NB4 (cell line): Measurements from ENCODE around the gene PDCD11.

Source experiments
- DNase-seq: peaks from one replicate; pipeline ENCODE4 v3.0.0; 2010; ENCODE audit warnings: low read depth
- H3K4me3 ChIP-seq: one replicate; pipeline ENCODE4 v1.5.1; 2011; ENCODE audit warnings: mild to moderate bottlenecking, low read depth, low read length, moderate library complexity
- CTCF ChIP-seq: IDR thresholded peaks from one replicate; pipeline ENCODE4 v1.5.1; 2012; ENCODE audit warnings: low read depth, low read length
- MYC ChIP-seq: IDR thresholded peaks from 2 replicates; pipeline ENCODE4 v1.6.1; 2011; ENCODE audit warnings: low read depth, low read length
- POLR2A ChIP-seq: IDR thresholded peaks from 2 replicates; pipeline ENCODE4 v1.6.1; 2011; ENCODE audit warnings: mild to moderate bottlenecking; ENCODE audit not compliant: insufficient read length; ENCODE audit errors: extremely low read depth
- TF ChIP-seq, protein P1 (sequence below): IDR thresholded peaks from 2 replicates; pipeline ENCODE4 v1.6.1; 2011; ENCODE audit warnings: low read depth, low read length

PDCD11 gene

DNA sequence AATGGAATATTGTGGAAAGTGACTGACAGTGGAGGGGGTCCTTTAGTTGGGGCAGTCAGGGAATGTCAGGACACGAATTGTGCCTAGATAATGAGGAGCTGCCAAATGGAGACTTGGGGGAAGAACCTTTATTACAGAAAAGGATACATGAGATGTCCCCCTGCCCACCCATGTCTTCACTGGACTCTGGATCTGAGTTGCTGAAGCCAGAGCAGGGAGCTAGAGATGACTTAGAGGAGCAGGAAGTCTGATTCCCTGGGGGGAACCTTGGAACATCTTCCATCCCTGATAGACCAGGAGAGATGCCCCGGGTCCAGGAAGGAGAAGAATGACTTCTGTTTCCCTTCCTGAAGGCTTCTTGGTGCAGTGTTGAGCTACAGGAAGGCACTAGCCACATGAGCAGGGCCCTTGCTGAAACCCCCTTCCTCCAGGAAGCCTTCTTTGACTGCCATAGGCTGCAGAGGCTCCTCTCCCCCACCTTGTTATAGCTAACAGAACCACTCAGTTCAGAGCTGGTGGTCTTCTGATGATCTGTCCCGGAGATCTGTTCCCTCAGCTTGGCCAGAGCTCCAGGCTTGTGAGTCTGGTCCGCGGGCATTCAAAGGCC is 96.3 kb downstream of the PDCD11 start:
- DNase-seq: no peak
- TF ChIP-seq POLR2A (no peak), MYC (no peak), CTCF (no peak)
- TF ChIP-seq, protein P1, sequence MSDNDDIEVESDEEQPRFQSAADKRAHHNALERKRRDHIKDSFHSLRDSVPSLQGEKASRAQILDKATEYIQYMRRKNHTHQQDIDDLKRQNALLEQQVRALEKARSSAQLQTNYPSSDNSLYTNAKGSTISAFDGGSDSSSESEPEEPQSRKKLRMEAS: no peak
- H3K4me3 ChIP-seq: no peak overlapping the region

- H3K4me3 ChIP-seq: no peak within 1 kb of the TSS
- no peak for DNase-seq
- TF ChIP-seq POLR2A (no peak), CTCF (no peak), MYC (no peak)
- TF ChIP-seq, protein P1: no peak
Measured at GRCh38 chr10:103493362-103493915, 97.0 kb downstream of the PDCD11 start, which contains the start of gene NEURL1. Gene NEURL1, plus strand, starts transcription at chr10:103493705. Its CDS starts 683 bp downstream, at chr10:103494388.

DNA sequence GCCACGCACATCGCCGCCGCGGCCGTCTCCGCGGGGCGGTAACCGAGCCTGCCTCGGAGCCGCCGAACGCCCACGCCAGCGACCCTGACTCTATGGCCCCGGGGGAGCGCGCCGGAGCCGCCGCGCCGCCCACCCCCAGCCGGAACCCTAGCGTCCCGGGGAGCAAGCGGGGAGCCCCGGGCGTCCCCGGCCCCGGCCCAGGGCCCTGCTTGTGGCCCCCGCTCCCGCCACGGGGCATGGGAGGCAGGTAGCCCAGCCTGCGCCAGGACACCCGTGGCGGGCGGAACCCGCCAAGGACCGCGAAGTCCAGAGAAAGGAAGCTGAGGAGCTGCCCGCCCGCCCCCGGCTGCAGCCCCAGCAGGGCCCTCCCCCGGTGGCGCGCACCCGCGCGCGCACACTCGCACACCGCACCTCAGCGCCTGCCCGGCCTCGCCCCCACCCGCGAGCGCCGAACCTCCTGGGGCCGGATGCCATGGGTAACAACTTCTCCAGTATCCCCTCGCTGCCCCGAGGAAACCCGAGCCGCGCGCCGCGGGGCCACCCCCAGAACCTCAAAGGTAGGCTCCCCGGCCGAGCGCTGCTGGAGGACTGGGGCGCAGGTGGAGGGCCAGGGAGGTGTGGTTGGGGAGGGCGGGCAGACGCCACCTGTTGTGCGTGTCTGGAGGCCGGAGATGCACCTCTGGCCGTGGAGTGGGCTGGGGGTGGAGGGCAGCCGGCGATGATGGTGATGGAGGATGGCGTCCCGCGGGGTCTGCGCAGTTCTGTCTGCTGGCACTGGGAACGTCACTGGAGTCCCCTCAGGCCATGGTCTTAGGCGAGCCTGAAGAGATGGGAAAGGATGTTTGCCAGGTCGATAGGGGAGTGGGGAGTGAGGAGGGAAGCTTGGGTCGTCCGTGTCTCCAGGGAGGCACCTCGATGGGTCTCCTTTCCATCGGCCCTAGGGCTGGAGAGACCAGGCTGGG is 97.8 kb downstream of the PDCD11 start:
- no peak for DNase-seq

DNA sequence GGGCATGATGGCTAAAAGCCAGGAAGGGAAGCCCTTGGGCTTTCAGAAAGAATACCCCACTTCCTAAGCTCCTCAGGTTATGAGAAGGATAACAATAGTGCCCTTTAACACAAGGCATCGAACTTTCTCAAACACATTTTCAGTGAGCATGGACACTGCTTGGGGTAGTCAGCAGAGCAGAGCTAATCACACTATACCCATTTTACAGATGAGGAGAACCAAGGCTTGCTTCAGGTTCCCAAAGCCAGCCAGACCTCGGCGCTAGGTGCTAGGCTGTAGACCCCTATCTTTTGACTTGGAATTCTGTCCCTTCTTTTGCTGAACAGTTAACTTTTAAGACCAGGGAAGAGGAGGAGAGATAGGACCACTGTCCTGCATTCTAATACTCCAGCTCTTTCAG is 98.9 kb downstream of the PDCD11 start:
- no peak for TF ChIP-seq MYC
- TF ChIP-seq CTCF: no peak
- TF ChIP-seq, protein P1: no peak
- no peak for TF ChIP-seq POLR2A
- DNase-seq: no peak
- H3K4me3 ChIP-seq: no peak overlapping the region

More for the DNA sequence above, 97.8 kb downstream of the PDCD11 start:
- H3K4me3 ChIP-seq: no peak overlapping the region
- TF ChIP-seq MYC (no peak), POLR2A (no peak), CTCF (no peak)
- TF ChIP-seq, protein P1: no peak
